HG03025 (cell line): Measurements from ENCODE around the gene USP14.

Experiments
- ATAC-seq: cut with Tn5 transposase; IDR thresholded peaks from one replicate; pipeline ENCODE4 v1.9.1; 2021; ENCODE audit warnings: mild to moderate bottlenecking, moderate library complexity; ENCODE audit not compliant: unreplicated experiment, low FRiP score

The USP14 gene

GRCh38 chr18:220708-221107, 62.4 kb downstream of the USP14 start:
- no peak for ATAC-seq

GRCh38 chr18:225745-226144, 67.4 kb downstream of the USP14 start:
- no peak for ATAC-seq

- no peak for ATAC-seq
Observed at GRCh38 chr18:227374-227773, 69.0 kb downstream of the USP14 start.

- ATAC-seq: no peak
Observed at GRCh38 chr18:227902-228301, 69.5 kb downstream of the USP14 start.

- no peak for ATAC-seq
Observed at GRCh38 chr18:228586-228985, 70.2 kb downstream of the USP14 start.

- ATAC-seq: no peak
Observed at GRCh38 chr18:231563-231962, 73.2 kb downstream of the USP14 start.

GRCh38 chr18:240175-240574, 81.8 kb downstream of the USP14 start:
- ATAC-seq: no peak

- ATAC-seq: no peak
Observed at GRCh38 chr18:245282-245847, 87.0 kb downstream of the USP14 start.

- ATAC-seq: no peak
Observed at GRCh38 chr18:248053-248452, 89.7 kb downstream of the USP14 start.

GRCh38 chr18:250685-251084, 92.3 kb downstream of the USP14 start:
- no peak for ATAC-seq

- ATAC-seq: no peak
Observed at GRCh38 chr18:251572-251971, 93.2 kb downstream of the USP14 start.

GRCh38 chr18:253121-253520, 94.8 kb downstream of the USP14 start:
- ATAC-seq: no peak

GRCh38 chr18:255171-255570, 96.8 kb downstream of the USP14 start:
- no peak for ATAC-seq

GRCh38 chr18:260547-260946, 102.2 kb downstream of the USP14 start:
- no peak for ATAC-seq

GRCh38 chr18:261398-262073, 103.2 kb downstream of the USP14 start:
- no peak for ATAC-seq
